OCI-LY3 (cell line): Measurements from ENCODE around the gene NECAP2.

Experiments used
- H2AFZ ChIP-seq: fragments of 200-600, 300-600 bp; shearing (Covaris generic); 2 replicates; pipeline ENCODE4 v1.6.0; 2014; ENCODE audit warnings: antibody characterized with exemption, low read depth, low read length
- H3K27ac ChIP-seq: fragments of 200-600, 300-600 bp; sonication (generic); 2 replicates; pipeline ENCODE4 v1.5.1; 2014; ENCODE audit warnings: mild to moderate bottlenecking, low read length, moderate library complexity, mixed read lengths
- H3K27me3 ChIP-seq: fragments of 200-600, 300-600 bp; sonication (generic); 2 replicates; pipeline ENCODE4 v1.6.1; 2014; ENCODE audit warnings: low read depth, low read length, mixed read lengths
- H3K36me3 ChIP-seq: fragments of 200-600, 300-600 bp; sonication (generic); replicated peaks from 2 replicates; pipeline ENCODE3; 2014; ENCODE audit warnings: low read depth, low read length, mixed read lengths
- H3K4me1 ChIP-seq: fragments of 300-600, 200-600 bp; sonication (generic); 2 replicates; pipeline ENCODE4 v1.6.1; 2014; ENCODE audit warnings: low read length, mixed read lengths
- H3K4me2 ChIP-seq: fragments of 200-600, 300-600 bp; sonication (generic); 2 replicates; pipeline ENCODE4 v1.6.1; 2014; ENCODE audit warnings: low read length, mixed read lengths
- H3K4me3 ChIP-seq: fragments of 300-600, 200-600 bp; sonication (generic); 2 replicates; pipeline ENCODE4 v1.5.1; 2014; ENCODE audit warnings: antibody characterized with exemption, mild to moderate bottlenecking, low read length, moderate library complexity
- H3K79me2 ChIP-seq: fragments of 300-600, 200-600 bp; shearing (Covaris generic); 2 replicates; pipeline ENCODE4 v1.6.1; 2014; ENCODE audit warnings: mild to moderate bottlenecking, low read length, mixed read lengths
- H3K9ac ChIP-seq: fragments of 300-600, 200-600 bp; shearing (Covaris generic); 2 replicates; pipeline ENCODE4 v1.6.0; 2014; ENCODE audit warnings: mild to moderate bottlenecking, low read length, moderate library complexity
- H3K9me3 ChIP-seq: fragments of 200-600, 300-600 bp; shearing (Covaris generic); 2 replicates; pipeline ENCODE4 v1.6.1; 2014; ENCODE audit warnings: low read length, mixed read lengths; ENCODE audit not compliant: insufficient read depth
- H4K20me1 ChIP-seq: fragments of 200-600, 300-600 bp; sonication (generic); 2 replicates; pipeline ENCODE4 v1.6.1; 2016; ENCODE audit warnings: low read length, mixed read lengths; ENCODE audit not compliant: insufficient read depth
- EZH2phosphoT487 ChIP-seq: fragments of 200-600 bp; shearing (Covaris generic); IDR thresholded peaks from 2 replicates; pipeline ENCODE4 v1.6.1; 2018; ENCODE audit warnings: antibody characterized with exemption, mixed run types, low read depth
- TF ChIP-seq, protein P1 (sequence below): fragments of 200-600, 300-600 bp; sonication (generic); IDR thresholded peaks from 2 replicates; pipeline ENCODE4 v1.5.1; 2014; ENCODE audit warnings: antibody characterized with exemption, low read length, low read depth

NECAP2 gene

GRCh38 chr1:16443975-16444770 lies 3.6 kb downstream of the NECAP2 start:
- H3K9ac ChIP-seq, result no peak overlapping the region
- H3K36me3 ChIP-seq, result peaks cover 15% of the 10 kb centered on the region
- no peak overlapping the region for H2AFZ ChIP-seq
- peaks cover 13% of the 10 kb centered on the region for H3K4me1 ChIP-seq
- no peaks in the 10 kb centered on the region for H4K20me1 ChIP-seq
- no peak overlapping the region for H3K27ac ChIP-seq
- no peaks in the 10 kb centered on the region for H3K27me3 ChIP-seq
- H3K9me3 ChIP-seq, result no peaks in the 10 kb centered on the region
- no peak overlapping the region for H3K4me3 ChIP-seq
- no peak overlapping the region for H3K4me2 ChIP-seq
- TF ChIP-seq, protein P1, sequence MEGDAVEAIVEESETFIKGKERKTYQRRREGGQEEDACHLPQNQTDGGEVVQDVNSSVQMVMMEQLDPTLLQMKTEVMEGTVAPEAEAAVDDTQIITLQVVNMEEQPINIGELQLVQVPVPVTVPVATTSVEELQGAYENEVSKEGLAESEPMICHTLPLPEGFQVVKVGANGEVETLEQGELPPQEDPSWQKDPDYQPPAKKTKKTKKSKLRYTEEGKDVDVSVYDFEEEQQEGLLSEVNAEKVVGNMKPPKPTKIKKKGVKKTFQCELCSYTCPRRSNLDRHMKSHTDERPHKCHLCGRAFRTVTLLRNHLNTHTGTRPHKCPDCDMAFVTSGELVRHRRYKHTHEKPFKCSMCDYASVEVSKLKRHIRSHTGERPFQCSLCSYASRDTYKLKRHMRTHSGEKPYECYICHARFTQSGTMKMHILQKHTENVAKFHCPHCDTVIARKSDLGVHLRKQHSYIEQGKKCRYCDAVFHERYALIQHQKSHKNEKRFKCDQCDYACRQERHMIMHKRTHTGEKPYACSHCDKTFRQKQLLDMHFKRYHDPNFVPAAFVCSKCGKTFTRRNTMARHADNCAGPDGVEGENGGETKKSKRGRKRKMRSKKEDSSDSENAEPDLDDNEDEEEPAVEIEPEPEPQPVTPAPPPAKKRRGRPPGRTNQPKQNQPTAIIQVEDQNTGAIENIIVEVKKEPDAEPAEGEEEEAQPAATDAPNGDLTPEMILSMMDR, result no peak
- TF ChIP-seq EZH2phosphoT487, result no peak
- peaks cover 37% of the 10 kb centered on the region for H3K79me2 ChIP-seq

DNA sequence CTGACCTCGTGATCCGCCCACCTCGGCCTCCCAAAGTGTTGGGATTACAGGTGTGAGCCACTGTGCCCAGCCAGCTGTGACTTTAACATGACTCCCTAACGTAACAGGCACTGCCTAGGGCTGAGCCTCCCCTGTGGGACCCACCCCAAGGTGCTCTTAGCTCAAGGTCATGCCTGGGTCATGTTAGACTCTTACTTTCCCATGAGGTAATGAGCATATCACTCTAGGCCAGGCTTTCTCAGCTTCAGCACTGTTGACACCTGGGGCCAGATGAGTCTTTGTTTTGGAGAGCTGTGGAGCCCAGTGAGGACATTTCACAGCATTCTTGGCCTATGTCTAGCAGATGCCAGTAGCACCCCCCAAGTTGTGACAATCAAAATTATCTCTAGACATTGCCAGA lies 4.5 kb downstream of the NECAP2 start:
- H3K9ac ChIP-seq, result no peak overlapping the region
- H3K36me3 ChIP-seq, result peaks cover 18% of the 10 kb centered on the region
- H3K4me2 ChIP-seq, result no peak overlapping the region
- no peaks in the 10 kb centered on the region for H3K27me3 ChIP-seq
- no peaks in the 10 kb centered on the region for H4K20me1 ChIP-seq
- TF ChIP-seq EZH2phosphoT487, result no peak
- TF ChIP-seq, protein P1, result no peak
- H3K4me1 ChIP-seq, result peaks cover 16% of the 10 kb centered on the region
- no peaks in the 10 kb centered on the region for H3K9me3 ChIP-seq
- H3K4me3 ChIP-seq, result no peak overlapping the region
- peaks cover 37% of the 10 kb centered on the region for H3K79me2 ChIP-seq
- no peak overlapping the region for H2AFZ ChIP-seq
- no peak overlapping the region for H3K27ac ChIP-seq

GRCh38 chr1:16446116-16446515 lies 5.6 kb downstream of the NECAP2 start:
- Histone ChIP-seq H3K9ac (no peak overlapping the region), H3K27ac (no peak overlapping the region), H3K36me3 (peaks cover 25% of the 10 kb centered on the region), H2AFZ (no peak overlapping the region), H3K9me3 (no peaks in the 10 kb centered on the region), H3K79me2 (peaks cover 36% of the 10 kb centered on the region), H4K20me1 (no peaks in the 10 kb centered on the region), H3K4me3 (no peak overlapping the region), H3K4me1 (peaks cover 27% of the 10 kb centered on the region), H3K4me2 (no peak overlapping the region), H3K27me3 (no peaks in the 10 kb centered on the region)
- TF ChIP-seq EZH2phosphoT487, result no peak
- TF ChIP-seq, protein P1, result no peak

DNA sequence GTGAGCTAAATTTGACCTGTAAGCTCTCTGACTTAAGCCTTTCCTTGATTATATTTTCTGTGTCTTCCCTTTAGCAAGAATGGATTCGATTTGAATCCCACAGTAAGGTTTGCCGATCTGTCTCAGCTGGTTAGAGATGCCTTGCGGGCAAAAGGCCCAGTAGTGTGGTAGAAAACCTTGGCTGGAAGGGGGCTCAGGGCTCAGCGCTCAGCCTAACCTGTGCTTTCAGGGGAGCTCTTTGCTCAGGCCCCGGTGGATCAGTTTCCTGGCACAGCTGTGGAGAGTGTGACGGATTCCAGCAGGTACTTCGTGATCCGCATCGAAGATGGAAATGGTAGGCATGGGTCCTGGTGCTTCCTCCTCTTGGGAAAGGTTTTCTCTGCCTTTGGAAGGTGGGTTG lies 7.1 kb downstream of the NECAP2 start:
- TF ChIP-seq, protein P1, result no peak
- no peak for TF ChIP-seq EZH2phosphoT487
- peaks cover 30% of the 10 kb centered on the region for H3K36me3 ChIP-seq

More for the DNA sequence above, 7.1 kb downstream of the NECAP2 start:
- Histone ChIP-seq H3K9ac (no peak overlapping the region), H3K27me3 (no peaks in the 10 kb centered on the region), H3K4me1 (peaks cover 28% of the 10 kb centered on the region), H3K4me3 (no peak overlapping the region), H3K4me2 (no peak overlapping the region), H2AFZ (no peak overlapping the region), H3K27ac (no peak overlapping the region), H3K79me2 (peaks cover 23% of the 10 kb centered on the region), H3K9me3 (no peaks in the 10 kb centered on the region), H4K20me1 (no peaks in the 10 kb centered on the region)
